ENCODE measurements around the gene TNFRSF4.

GRCh38 chr1:1235016-1235744 lies 21.2 kb upstream of the TNFRSF4 start:
- TF ChIP-seq POLR2AphosphoS5 (IDR thresholded peaks at IDR 0.05; ENCODE audit: low read depth, low read length) = no peak
- TF ChIP-seq, protein P1, sequence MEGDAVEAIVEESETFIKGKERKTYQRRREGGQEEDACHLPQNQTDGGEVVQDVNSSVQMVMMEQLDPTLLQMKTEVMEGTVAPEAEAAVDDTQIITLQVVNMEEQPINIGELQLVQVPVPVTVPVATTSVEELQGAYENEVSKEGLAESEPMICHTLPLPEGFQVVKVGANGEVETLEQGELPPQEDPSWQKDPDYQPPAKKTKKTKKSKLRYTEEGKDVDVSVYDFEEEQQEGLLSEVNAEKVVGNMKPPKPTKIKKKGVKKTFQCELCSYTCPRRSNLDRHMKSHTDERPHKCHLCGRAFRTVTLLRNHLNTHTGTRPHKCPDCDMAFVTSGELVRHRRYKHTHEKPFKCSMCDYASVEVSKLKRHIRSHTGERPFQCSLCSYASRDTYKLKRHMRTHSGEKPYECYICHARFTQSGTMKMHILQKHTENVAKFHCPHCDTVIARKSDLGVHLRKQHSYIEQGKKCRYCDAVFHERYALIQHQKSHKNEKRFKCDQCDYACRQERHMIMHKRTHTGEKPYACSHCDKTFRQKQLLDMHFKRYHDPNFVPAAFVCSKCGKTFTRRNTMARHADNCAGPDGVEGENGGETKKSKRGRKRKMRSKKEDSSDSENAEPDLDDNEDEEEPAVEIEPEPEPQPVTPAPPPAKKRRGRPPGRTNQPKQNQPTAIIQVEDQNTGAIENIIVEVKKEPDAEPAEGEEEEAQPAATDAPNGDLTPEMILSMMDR (IDR thresholded peaks at IDR 0.05) = no peak

Measured in Panc1 (cell line).